PC-9 (cell line): ENCODE measurements around the gene GTF3A.

Experiments used
- CTCF ChIP-seq: fragments of 200-600 bp; sonication (generic); conservative IDR thresholded peaks from 2 replicates; pipeline ENCODE4 v1.6.1; 2017; ENCODE audit warnings: mixed run types, antibody characterized with exemption, mild to moderate bottlenecking, moderate library complexity
- EZH2 ChIP-seq: fragments of 200-600 bp; sonication (generic); IDR thresholded peaks from 2 replicates; pipeline ENCODE4 v1.8.0; 2017; ENCODE audit warnings: antibody characterized with exemption, low read depth

- no peak for TF ChIP-seq CTCF
- TF ChIP-seq EZH2 = no peak
These were observed 36.2 kb upstream of the GTF3A start for GRCh38 chr13:27388241-27388640.
